Stomach smooth muscle (tissue), 2 donors: ENCODE results near the gene NGF.

Experiments used
- H3K27ac ChIP-seq: one replicate; pipeline ENCODE4 v1.7.0; 2013; ENCODE audit warnings: mild to moderate bottlenecking, low read length, inconsistent platforms
- H3K27me3 ChIP-seq, 2 donors: one replicate each; pipeline ENCODE4 v1.7.0; 2013; ENCODE audit warnings: low read length in 2 of 2; ENCODE audit not compliant: insufficient read depth in 2 of 2, control insufficient read depth in 1 of 2
- H3K36me3 ChIP-seq, 2 donors: one replicate each; pipeline ENCODE4 v1.7.0; 2013; ENCODE audit warnings: low read length in 2 of 2; ENCODE audit not compliant: control insufficient read depth in 2 of 2, insufficient read depth in 2 of 2
- H3K4me1 ChIP-seq: one replicate; pipeline ENCODE4 v1.7.0; 2013; ENCODE audit warnings: low read length; ENCODE audit not compliant: control insufficient read depth, insufficient read depth
- H3K4me3 ChIP-seq, 2 donors: one replicate each; pipeline ENCODE4 v1.7.0; 2013; ENCODE audit warnings: low read length in 2 of 2
- H3K9ac ChIP-seq, 2 donors: one replicate each; pipeline ENCODE4 v1.7.0; 2013; ENCODE audit warnings: low read length in 2 of 2, mild to moderate bottlenecking in 1 of 2
- H3K9me3 ChIP-seq, 2 donors: one replicate each; pipeline ENCODE4 v1.7.0; 2013; ENCODE audit warnings: low read length in 2 of 2; ENCODE audit not compliant: control insufficient read depth in 2 of 2
- donor health status: healthy.
- donor health status: Pancreatic carcinoma.

The NGF gene

GRCh38 chr1:115323366-115324004 lies 14.6 kb downstream of the NGF start:
- no peak overlapping the region for H3K9ac ChIP-seq
- H3K27me3 ChIP-seq = no peaks in the 10 kb centered on the region
- H3K36me3 ChIP-seq = no peaks in the 10 kb centered on the region
- no peaks in the 10 kb centered on the region for H3K9me3 ChIP-seq
- H3K4me1 ChIP-seq = no peaks in the 10 kb centered on the region
- no peak overlapping the region for H3K4me3 ChIP-seq
- no peak overlapping the region for H3K27ac ChIP-seq

- Histone ChIP-seq H3K27me3 (no peaks in the 10 kb centered on the region), H3K36me3 (no peaks in the 10 kb centered on the region), H3K27ac (no peak overlapping the region)
Observed at GRCh38 chr1:115322631-115323030, 15.4 kb downstream of the NGF start.

GRCh38 chr1:115320377-115320776 lies 17.7 kb downstream of the NGF start:
- no peaks in the 10 kb centered on the region for H3K9me3 ChIP-seq
- no peak overlapping the region for H3K27ac ChIP-seq
- no peak overlapping the region for H3K9ac ChIP-seq
- H3K4me1 ChIP-seq = no peaks in the 10 kb centered on the region
- H3K36me3 ChIP-seq = no peaks in the 10 kb centered on the region
- H3K27me3 ChIP-seq = no peaks in the 10 kb centered on the region
- H3K4me3 ChIP-seq = no peak overlapping the region

More at GRCh38 chr1:115322631-115323030, 15.4 kb downstream of the NGF start:
- Histone ChIP-seq H3K4me1 (no peaks in the 10 kb centered on the region), H3K9ac (no peak overlapping the region), H3K4me3 (no peak overlapping the region), H3K9me3 (no peaks in the 10 kb centered on the region)

- peaks cover 2% of the 10 kb centered on the region for H3K4me1 ChIP-seq
- no peaks in the 10 kb centered on the region for H3K9me3 ChIP-seq
- H3K9ac ChIP-seq = no peak overlapping the region
- H3K4me3 ChIP-seq = no peak overlapping the region
- H3K36me3 ChIP-seq = no peaks in the 10 kb centered on the region
- no peak overlapping the region for H3K27ac ChIP-seq
- H3K27me3 ChIP-seq = no peaks in the 10 kb centered on the region
Observed at GRCh38 chr1:115319706-115320105, 18.3 kb downstream of the NGF start.

- Histone ChIP-seq H3K9me3 (no peaks in the 10 kb centered on the region), H3K4me1 (peaks cover 2% of the 10 kb centered on the region), H3K9ac (no peak overlapping the region), H3K27ac (no peak overlapping the region), H3K27me3 (no peaks in the 10 kb centered on the region), H3K4me3 (no peak overlapping the region), H3K36me3 (no peaks in the 10 kb centered on the region)
Observed at GRCh38 chr1:115317101-115318012, 20.7 kb downstream of the NGF start.

- Histone ChIP-seq H3K9me3 (no peaks in the 10 kb centered on the region), H3K4me1 (peaks cover 2% of the 10 kb centered on the region), H3K27ac (no peak overlapping the region), H3K36me3 (no peaks in the 10 kb centered on the region), H3K4me3 (no peak overlapping the region), H3K27me3 (no peaks in the 10 kb centered on the region), H3K9ac (no peak overlapping the region)
Observed at GRCh38 chr1:115314765-115315164, 23.3 kb downstream of the NGF start.

- Histone ChIP-seq H3K9me3 (no peaks in the 10 kb centered on the region), H3K27ac (no peak overlapping the region), H3K27me3 (no peaks in the 10 kb centered on the region), H3K4me1 (peaks cover 2% of the 10 kb centered on the region), H3K9ac (no peak overlapping the region), H3K4me3 (no peak overlapping the region), H3K36me3 (no peaks in the 10 kb centered on the region)
Observed at GRCh38 chr1:115314092-115314491, 24.0 kb downstream of the NGF start.

GRCh38 chr1:115313182-115313581 lies 24.9 kb downstream of the NGF start:
- Histone ChIP-seq H3K27me3 (no peaks in the 10 kb centered on the region), H3K4me3 (no peak overlapping the region), H3K27ac (no peak overlapping the region), H3K9ac (no peak overlapping the region), H3K36me3 (no peaks in the 10 kb centered on the region), H3K4me1 (peaks cover 2% of the 10 kb centered on the region), H3K9me3 (no peaks in the 10 kb centered on the region)

- no peak overlapping the region for H3K9ac ChIP-seq
- H3K4me1 ChIP-seq = peaks cover 2% of the 10 kb centered on the region
- H3K36me3 ChIP-seq = no peaks in the 10 kb centered on the region
- H3K9me3 ChIP-seq = no peaks in the 10 kb centered on the region
- H3K4me3 ChIP-seq = no peak overlapping the region
- H3K27ac ChIP-seq = no peak overlapping the region
- no peaks in the 10 kb centered on the region for H3K27me3 ChIP-seq
Observed at GRCh38 chr1:115312742-115313141, 25.3 kb downstream of the NGF start.

- H3K27ac ChIP-seq = no peak overlapping the region
- H3K36me3 ChIP-seq = no peaks in the 10 kb centered on the region
- peaks cover 2% of the 10 kb centered on the region for H3K4me1 ChIP-seq
- no peaks in the 10 kb centered on the region for H3K27me3 ChIP-seq
- H3K9me3 ChIP-seq = no peaks in the 10 kb centered on the region
- H3K9ac ChIP-seq = no peak overlapping the region
- H3K4me3 ChIP-seq = no peak overlapping the region
Observed at GRCh38 chr1:115311474-115311989, 26.5 kb downstream of the NGF start.
